K562 (cell line): ENCODE results near the gene SAP25. TPM values are rescaled to one million over a fixed set of nuclear protein-coding genes. Genes with fewer than 3 reads are reported as not detected.
A peak's percentile ranks its signal among the peaks of the same experiment; 100 is the strongest.

Experiments
- CREBBP ChIP-seq: IDR thresholded peaks from one replicate; pipeline ENCODE4 v1.6.1; 2012; ENCODE audit warnings: low read depth, mild to moderate bottlenecking, control low read depth, inconsistent platforms, low read length
- FOXK1 ChIP-seq: sonication (generic); formaldehyde crosslinking; IDR thresholded peaks from 2 replicates; pipeline ENCODE4 v1.8.0; 2022; ENCODE audit warnings: missing genetic modification reagents, mild to moderate bottlenecking, borderline replicate concordance
- KDM4B ChIP-seq, 2 experiments: fragments of 450-650 bp in 1 of 2; sonication (generic) in 1 of 2; IDR thresholded peaks; 2 replicates each; pipeline ENCODE4 v1.6.1; 2016 to 2017; ENCODE audit warnings: borderline replicate concordance in 2 of 2, antibody characterized with exemption in 1 of 2, low read depth in 1 of 2, mild to moderate bottlenecking in 1 of 2
- MYC ChIP-seq, 2 experiments: fragments of 250-450 bp in 1 of 2; sonication (Bioruptor Pico) in 1 of 2; IDR thresholded peaks; 2 replicates each; pipeline versions ENCODE4 v1.5.1 to v1.6.1; 2012 to 2021; ENCODE audit warnings: low read depth in 2 of 2, borderline replicate concordance in 1 of 2, improper control_type of control experiment in 1 of 2, low read length in 1 of 2, mild to moderate bottlenecking in 1 of 2, moderate library complexity in 1 of 2
- RBM17 ChIP-seq: fragments of 200-400 bp; formaldehyde crosslinking; IDR thresholded peaks from 2 replicates; pipeline ENCODE4 v1.6.1; 2017; ENCODE audit warnings: low read depth, mild to moderate bottlenecking, low read length, borderline replicate concordance
- RBM34 ChIP-seq: fragments of 200-400 bp; formaldehyde crosslinking; IDR thresholded peaks from 2 replicates; pipeline ENCODE4 v1.6.1; 2018; ENCODE audit warnings: low read length, borderline replicate concordance; ENCODE audit not compliant: insufficient read depth
- SUPT5H ChIP-seq: fragments of 450-650 bp; IDR thresholded peaks from 2 replicates; pipeline ENCODE4 v1.6.1; 2016
- ZNF133 ChIP-seq: fragments of 250-450 bp; sonication (Bioruptor Pico); IDR thresholded peaks from 2 replicates; pipeline ENCODE4 v1.4.0; 2020; ENCODE audit warnings: mild to moderate bottlenecking
- ZNF239 ChIP-seq: fragments of 250-450 bp; sonication (Bioruptor Pico); IDR thresholded peaks from 2 replicates; pipeline ENCODE4 v1.4.0; 2020; ENCODE audit warnings: mild to moderate bottlenecking
- ZNF354B ChIP-seq: fragments of 250-450 bp; sonication (Bioruptor Pico); IDR thresholded peaks from 2 replicates; pipeline ENCODE4 v1.4.0; 2020
- polyA plus RNA-seq, 8 experiments: library from polyadenylated mRNA; depleted of rRNA in 4 of 8; stranded (reverse) in 5 of 8; unstranded in 3 of 8; fragments of >200 nt; fragmentation: Nextera tagmentation in 2 of 8; fragmentation: Illumina TruSeq in 1 of 8; extraction: Ambion mirVana in 2 of 8; extraction: Trizol in 1 of 8; gene quantifications; 2 replicates each; pipeline versions ENCODE4 v1.2.1 to v1.2.3, GENCODE V29; 2011 to 2014; ENCODE audit warnings: inconsistent platforms in 1 of 8, missing spikeins in 1 of 8
- total RNA-seq, 7 experiments: library from RNA; depleted of rRNA in 6 of 7; stranded (reverse); fragments of >200 nt in 6 of 7; fragmentation: Illumina TruSeq in 2 of 7; extraction: Trizol in 2 of 7; gene quantifications; 2 replicates each; pipeline versions ENCODE4 v1.2.1 to v1.2.3, GENCODE V29; 2011 to 2021; ENCODE audit warnings: low replicate concordance in 1 of 7
- TF ChIP-seq, protein P1 (sequence below): sonication (generic); formaldehyde crosslinking; IDR thresholded peaks from 2 replicates; pipeline ENCODE4 v1.8.0; 2023; ENCODE audit warnings: missing genetic modification reagents, mild to moderate bottlenecking, borderline replicate concordance
- TF ChIP-seq, protein P2 (sequence below): fragments of 450-650 bp; conservative IDR thresholded peaks from 2 replicates; pipeline ENCODE4 v1.6.1; 2016; ENCODE audit warnings: missing genetic modification characterization, low read depth, mild to moderate bottlenecking, control low read depth, missing compliant biosample characterization
- TF ChIP-seq, protein P3 (sequence below): fragments of 450-650 bp; formaldehyde crosslinking; IDR thresholded peaks from 2 replicates; pipeline ENCODE4 v1.4.0; 2020; ENCODE audit warnings: mild to moderate bottlenecking, moderate library complexity
- TF ChIP-seq, protein P4 (sequence below), 2 experiments: fragments of 150-350 bp in 1 of 2; IDR thresholded peaks; 2 replicates each; pipeline ENCODE4 v1.6.1; 2012 to 2016; ENCODE audit warnings: low read depth in 2 of 2, low read length in 2 of 2, mild to moderate bottlenecking in 1 of 2, moderate library complexity in 1 of 2

The SAP25 gene
- total and polyA plus RNA-seq, 9 of the 15 experiments (the other 6 are each of a cell fraction or from before 2014, with no cell fraction given): 0.13 to 5.3 (median 0.78) TPM; not detected in 1

DNA sequence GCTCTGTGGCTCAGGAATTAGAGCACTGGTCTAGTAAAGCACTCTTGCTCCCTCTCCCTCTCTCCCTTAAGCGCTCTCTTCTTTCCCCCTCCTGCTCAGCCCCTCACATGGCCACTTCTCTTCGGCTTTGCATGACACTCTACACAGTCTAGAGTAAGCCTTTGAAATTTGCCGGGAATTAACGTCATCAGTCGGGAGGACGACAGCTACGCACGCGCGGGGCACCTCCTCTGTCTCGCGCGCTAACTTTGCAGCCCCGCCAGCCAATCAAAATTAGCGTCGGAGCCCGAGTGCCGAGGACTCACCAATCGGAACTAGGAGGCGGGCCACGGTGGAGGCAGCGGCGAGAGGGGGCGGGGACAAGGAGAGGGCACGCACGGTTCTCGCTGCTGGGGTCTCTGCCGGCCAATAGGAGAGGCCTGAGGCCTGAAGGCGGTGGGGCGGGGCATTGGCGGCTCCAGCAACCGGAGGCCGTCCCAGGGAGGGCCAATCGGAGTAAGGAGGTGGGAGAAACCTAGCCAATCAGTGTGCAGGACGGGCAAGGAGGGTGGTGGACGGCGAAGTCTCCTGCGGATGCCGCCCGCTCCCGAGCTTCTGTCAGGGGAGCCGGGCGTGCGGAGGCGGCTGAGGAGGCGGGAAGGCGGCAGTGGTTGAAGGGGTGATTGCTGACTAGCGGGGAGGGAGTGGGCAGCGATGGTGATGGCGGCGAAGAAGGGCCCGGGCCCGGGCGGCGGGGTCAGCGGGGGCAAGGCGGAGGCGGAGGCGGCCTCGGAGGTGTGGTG is 34.9 kb downstream of the SAP25 start, which contains the start of gene AGFG2 (continued):
- TF ChIP-seq ZNF354B: no peak
- peak in 1 of 2 experiments; percentile 72; a peak in 1 of 4 replicates for TF ChIP-seq KDM4B (IDR thresholded peaks at IDR 0.05; ENCODE audit: borderline replicate concordance in 2 of 2, low read depth in 1 of 2)
- TF ChIP-seq, protein P1, sequence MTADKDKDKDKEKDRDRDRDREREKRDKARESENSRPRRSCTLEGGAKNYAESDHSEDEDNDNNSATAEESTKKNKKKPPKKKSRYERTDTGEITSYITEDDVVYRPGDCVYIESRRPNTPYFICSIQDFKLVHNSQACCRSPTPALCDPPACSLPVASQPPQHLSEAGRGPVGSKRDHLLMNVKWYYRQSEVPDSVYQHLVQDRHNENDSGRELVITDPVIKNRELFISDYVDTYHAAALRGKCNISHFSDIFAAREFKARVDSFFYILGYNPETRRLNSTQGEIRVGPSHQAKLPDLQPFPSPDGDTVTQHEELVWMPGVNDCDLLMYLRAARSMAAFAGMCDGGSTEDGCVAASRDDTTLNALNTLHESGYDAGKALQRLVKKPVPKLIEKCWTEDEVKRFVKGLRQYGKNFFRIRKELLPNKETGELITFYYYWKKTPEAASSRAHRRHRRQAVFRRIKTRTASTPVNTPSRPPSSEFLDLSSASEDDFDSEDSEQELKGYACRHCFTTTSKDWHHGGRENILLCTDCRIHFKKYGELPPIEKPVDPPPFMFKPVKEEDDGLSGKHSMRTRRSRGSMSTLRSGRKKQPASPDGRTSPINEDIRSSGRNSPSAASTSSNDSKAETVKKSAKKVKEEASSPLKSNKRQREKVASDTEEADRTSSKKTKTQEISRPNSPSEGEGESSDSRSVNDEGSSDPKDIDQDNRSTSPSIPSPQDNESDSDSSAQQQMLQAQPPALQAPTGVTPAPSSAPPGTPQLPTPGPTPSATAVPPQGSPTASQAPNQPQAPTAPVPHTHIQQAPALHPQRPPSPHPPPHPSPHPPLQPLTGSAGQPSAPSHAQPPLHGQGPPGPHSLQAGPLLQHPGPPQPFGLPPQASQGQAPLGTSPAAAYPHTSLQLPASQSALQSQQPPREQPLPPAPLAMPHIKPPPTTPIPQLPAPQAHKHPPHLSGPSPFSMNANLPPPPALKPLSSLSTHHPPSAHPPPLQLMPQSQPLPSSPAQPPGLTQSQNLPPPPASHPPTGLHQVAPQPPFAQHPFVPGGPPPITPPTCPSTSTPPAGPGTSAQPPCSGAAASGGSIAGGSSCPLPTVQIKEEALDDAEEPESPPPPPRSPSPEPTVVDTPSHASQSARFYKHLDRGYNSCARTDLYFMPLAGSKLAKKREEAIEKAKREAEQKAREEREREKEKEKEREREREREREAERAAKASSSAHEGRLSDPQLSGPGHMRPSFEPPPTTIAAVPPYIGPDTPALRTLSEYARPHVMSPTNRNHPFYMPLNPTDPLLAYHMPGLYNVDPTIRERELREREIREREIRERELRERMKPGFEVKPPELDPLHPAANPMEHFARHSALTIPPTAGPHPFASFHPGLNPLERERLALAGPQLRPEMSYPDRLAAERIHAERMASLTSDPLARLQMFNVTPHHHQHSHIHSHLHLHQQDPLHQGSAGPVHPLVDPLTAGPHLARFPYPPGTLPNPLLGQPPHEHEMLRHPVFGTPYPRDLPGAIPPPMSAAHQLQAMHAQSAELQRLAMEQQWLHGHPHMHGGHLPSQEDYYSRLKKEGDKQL: no peak
- no peak for TF ChIP-seq ZNF133
- TF ChIP-seq CREBBP: no peak
- no peak for TF ChIP-seq RBM17
- TF ChIP-seq SUPT5H: peak; percentile 78
- TF ChIP-seq, protein P2, sequence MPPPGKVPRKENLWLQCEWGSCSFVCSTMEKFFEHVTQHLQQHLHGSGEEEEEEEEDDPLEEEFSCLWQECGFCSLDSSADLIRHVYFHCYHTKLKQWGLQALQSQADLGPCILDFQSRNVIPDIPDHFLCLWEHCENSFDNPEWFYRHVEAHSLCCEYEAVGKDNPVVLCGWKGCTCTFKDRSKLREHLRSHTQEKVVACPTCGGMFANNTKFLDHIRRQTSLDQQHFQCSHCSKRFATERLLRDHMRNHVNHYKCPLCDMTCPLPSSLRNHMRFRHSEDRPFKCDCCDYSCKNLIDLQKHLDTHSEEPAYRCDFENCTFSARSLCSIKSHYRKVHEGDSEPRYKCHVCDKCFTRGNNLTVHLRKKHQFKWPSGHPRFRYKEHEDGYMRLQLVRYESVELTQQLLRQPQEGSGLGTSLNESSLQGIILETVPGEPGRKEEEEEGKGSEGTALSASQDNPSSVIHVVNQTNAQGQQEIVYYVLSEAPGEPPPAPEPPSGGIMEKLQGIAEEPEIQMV (tag): no peak
- no peak for TF ChIP-seq RBM34
- no peak for TF ChIP-seq ZNF239 (CRISPR knock-in tag)
- TF ChIP-seq FOXK1 (CRISPR knock-in tag): no peak
- TF ChIP-seq MYC (IDR thresholded peaks at IDR 0.05; ENCODE audit: low read depth, low read length): peak; percentile 82
- no peak for TF ChIP-seq MYC (CRISPR knock-in tag; IDR thresholded peaks at IDR 0.05; ENCODE audit: borderline replicate concordance, low read depth)
- TF ChIP-seq, protein P3, sequence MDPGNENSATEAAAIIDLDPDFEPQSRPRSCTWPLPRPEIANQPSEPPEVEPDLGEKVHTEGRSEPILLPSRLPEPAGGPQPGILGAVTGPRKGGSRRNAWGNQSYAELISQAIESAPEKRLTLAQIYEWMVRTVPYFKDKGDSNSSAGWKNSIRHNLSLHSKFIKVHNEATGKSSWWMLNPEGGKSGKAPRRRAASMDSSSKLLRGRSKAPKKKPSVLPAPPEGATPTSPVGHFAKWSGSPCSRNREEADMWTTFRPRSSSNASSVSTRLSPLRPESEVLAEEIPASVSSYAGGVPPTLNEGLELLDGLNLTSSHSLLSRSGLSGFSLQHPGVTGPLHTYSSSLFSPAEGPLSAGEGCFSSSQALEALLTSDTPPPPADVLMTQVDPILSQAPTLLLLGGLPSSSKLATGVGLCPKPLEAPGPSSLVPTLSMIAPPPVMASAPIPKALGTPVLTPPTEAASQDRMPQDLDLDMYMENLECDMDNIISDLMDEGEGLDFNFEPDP (CRISPR knock-in tag): no peak
- TF ChIP-seq, protein P4, sequence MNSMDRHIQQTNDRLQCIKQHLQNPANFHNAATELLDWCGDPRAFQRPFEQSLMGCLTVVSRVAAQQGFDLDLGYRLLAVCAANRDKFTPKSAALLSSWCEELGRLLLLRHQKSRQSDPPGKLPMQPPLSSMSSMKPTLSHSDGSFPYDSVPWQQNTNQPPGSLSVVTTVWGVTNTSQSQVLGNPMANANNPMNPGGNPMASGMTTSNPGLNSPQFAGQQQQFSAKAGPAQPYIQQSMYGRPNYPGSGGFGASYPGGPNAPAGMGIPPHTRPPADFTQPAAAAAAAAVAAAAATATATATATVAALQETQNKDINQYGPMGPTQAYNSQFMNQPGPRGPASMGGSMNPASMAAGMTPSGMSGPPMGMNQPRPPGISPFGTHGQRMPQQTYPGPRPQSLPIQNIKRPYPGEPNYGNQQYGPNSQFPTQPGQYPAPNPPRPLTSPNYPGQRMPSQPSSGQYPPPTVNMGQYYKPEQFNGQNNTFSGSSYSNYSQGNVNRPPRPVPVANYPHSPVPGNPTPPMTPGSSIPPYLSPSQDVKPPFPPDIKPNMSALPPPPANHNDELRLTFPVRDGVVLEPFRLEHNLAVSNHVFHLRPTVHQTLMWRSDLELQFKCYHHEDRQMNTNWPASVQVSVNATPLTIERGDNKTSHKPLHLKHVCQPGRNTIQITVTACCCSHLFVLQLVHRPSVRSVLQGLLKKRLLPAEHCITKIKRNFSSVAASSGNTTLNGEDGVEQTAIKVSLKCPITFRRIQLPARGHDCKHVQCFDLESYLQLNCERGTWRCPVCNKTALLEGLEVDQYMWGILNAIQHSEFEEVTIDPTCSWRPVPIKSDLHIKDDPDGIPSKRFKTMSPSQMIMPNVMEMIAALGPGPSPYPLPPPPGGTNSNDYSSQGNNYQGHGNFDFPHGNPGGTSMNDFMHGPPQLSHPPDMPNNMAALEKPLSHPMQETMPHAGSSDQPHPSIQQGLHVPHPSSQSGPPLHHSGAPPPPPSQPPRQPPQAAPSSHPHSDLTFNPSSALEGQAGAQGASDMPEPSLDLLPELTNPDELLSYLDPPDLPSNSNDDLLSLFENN (IDR thresholded peaks at IDR 0.05; ENCODE audit: low read depth in 2 of 2, low read length in 2 of 2): no peak; a peak in 1 of 4 replicates
